ENCODE measurements around the gene PDX1. TPM values are rescaled to one million over a fixed set of nuclear protein-coding genes. Genes with fewer than 3 reads are reported as not detected.

Gene PDX1
- total RNA-seq, 4 donors from 2014 or later = not detected

DNA sequence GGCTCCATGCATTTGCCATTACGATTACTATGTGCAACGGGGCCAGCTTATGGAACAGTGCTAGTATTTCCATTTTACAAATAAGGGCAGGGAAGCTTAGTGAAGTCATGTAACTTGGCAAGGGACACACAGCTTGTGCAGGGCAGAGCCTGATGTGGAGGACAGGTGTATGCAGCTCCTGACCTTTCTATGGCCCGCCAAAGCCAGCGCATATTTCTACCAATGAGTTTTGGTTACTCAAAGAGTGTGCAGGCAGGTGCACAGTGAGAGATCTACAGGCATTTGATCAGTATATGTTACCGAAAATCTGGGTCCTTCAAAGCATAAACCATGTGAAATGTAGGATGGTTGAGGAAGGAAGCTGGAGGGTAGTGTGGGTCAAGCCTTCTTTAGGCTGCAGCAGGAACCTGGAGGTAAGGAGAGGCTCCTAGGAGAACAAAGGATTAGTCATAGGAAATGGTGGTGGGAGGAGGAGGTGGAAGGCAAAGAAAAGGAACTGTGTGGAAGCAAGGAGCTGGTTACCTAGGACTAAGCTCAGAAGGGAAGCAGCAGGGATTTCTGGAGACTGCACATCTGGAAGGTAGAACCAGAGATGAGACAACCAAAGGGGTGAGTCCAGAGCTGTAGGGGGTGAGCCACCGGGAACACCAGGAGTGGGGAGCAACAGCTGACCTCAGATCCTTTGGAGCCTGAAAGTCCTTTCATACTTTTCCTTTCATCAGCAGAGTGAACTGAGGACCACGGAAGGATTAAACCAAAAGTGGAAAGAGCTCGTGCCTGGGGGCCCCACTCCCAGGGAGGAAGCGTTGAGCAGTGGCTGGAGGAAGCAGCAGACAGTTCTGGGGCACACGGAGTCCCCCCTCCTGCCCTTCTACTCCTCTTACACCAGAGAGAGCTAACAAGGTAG, 4.2 kb upstream of the PDX1 start:
- TF ChIP-seq, protein P1, sequence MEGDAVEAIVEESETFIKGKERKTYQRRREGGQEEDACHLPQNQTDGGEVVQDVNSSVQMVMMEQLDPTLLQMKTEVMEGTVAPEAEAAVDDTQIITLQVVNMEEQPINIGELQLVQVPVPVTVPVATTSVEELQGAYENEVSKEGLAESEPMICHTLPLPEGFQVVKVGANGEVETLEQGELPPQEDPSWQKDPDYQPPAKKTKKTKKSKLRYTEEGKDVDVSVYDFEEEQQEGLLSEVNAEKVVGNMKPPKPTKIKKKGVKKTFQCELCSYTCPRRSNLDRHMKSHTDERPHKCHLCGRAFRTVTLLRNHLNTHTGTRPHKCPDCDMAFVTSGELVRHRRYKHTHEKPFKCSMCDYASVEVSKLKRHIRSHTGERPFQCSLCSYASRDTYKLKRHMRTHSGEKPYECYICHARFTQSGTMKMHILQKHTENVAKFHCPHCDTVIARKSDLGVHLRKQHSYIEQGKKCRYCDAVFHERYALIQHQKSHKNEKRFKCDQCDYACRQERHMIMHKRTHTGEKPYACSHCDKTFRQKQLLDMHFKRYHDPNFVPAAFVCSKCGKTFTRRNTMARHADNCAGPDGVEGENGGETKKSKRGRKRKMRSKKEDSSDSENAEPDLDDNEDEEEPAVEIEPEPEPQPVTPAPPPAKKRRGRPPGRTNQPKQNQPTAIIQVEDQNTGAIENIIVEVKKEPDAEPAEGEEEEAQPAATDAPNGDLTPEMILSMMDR (IDR thresholded peaks at IDR 0.05) = no peak
- no peak for TF ChIP-seq POLR2A (IDR thresholded peaks at IDR 0.05)
- no peak for DNase-seq
- Histone ChIP-seq H3K36me3 (no peaks in the 10 kb centered on the region), H3K4me3 (no peak overlapping the region), H3K9me3 (no peaks in the 10 kb centered on the region), H3K27ac (no peak overlapping the region), H3K27me3 (peaks cover 0 to 54% of the 10 kb centered on the region in 2 donors), H3K4me1 (peaks cover 0 to 24% (median 9%) of the 10 kb centered on the region in 4 donors)

DNA sequence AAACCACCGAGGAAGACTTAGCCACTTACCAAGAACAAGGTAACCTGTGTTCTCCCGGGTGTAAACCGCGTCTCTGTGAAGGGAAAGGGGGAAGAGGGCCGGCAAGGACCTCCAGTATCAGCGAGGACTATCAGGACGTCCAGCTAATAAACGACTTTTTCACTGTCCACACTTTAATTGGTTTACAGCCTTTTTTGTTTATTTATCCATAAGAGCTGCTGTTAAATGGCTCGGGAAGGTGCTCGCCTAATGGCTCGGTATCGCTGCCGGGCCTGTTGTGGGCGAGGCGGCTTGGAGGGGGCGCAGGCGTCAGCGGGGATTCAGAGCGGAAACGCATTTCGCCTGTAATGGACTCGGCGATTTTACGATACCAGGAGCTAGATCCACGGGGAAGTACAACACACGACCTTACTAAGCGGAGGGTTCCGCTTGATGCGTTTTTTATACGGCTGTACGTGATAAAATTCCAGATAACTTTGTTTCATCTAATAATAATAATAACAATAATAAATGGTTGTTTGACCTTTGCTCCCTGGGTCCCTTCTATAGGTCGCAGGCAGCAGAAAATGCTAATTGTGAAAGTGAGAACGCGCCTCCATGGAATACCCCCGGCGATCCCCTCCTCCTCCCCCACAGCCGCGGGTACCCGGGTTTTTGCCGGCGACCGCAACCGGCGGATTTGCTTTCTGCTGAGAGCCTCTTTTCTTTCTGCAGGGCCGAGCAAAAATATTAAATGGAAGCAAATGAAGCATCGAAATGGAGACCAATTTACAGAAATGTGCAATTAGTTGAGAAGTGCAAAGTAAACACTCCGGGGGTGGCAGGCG, 2.5 kb upstream of the PDX1 start:
- Histone ChIP-seq H3K27me3 (peaks cover 0 to 72% of the 10 kb centered on the region in 2 donors), H3K4me1 (peaks cover 0 to 40% (median 10%) of the 10 kb centered on the region in 4 donors), H3K36me3 (no peaks in the 10 kb centered on the region), H3K9me3 (no peaks in the 10 kb centered on the region), H3K27ac (no peak overlapping the region), H3K4me3 (peak overlapping the region in 2 of 4 donors; percentile 2 to 6)
- no peak for DNase-seq
- TF ChIP-seq, protein P1 (IDR thresholded peaks at IDR 0.05) = no peak
- TF ChIP-seq POLR2A (IDR thresholded peaks at IDR 0.05) = no peak

DNA sequence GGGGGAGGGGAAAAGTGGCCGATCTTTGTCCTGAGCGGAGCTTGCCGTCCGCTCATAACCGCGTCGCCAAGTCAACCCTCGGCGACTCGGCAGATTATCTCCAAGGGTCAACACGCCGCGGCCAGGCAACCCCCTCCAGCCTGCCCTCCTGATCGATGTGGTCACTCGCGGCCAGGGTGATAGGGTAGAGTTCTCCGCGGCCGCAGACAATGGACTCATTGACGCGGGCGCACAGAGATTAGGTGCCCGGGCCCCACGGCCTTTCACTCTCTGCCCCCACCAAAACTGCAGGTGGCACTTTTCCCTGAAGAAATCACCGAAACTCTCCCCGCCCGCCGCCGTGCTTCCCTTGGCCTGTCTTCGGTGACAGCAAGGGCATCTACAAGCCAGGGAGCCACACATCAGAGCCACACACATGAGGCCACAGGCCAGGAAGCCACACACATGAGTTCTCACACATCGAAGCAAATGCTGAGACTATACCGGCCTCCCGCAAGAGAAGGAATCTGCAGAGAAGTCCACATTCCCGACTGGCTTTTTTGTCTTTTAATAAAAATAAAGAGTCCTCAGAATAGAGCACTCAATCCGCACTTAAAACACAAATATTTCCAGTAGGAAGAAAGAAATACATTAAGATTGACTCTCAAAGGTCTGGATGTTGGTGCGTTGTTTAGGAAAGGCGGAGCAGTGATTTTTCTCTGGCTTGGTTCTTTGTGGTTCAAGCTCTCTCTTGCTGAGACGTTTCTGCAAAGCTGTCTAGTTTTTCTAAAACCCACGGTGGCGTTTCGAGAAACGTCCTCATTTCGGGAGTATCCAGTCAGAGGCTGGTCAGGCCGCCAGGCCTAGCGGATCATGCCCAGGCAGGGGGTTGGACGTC, 1.5 kb upstream of the PDX1 start:
- H3K36me3 ChIP-seq = no peaks in the 10 kb centered on the region
- H3K4me3 ChIP-seq = peak overlapping the region in 2 of 4 donors; percentile 2 to 6
- no peak for TF ChIP-seq POLR2A (IDR thresholded peaks at IDR 0.05)
- TF ChIP-seq, protein P1 (IDR thresholded peaks at IDR 0.05) = no peak
- H3K9me3 ChIP-seq = no peaks in the 10 kb centered on the region
- peaks cover 0 to 40% (median 10%) of the 10 kb centered on the region in 4 donors for H3K4me1 ChIP-seq
- no peak overlapping the region for H3K27ac ChIP-seq
- DNase-seq = no peak
- peaks cover 0 to 81% of the 10 kb centered on the region in 2 donors for H3K27me3 ChIP-seq

- Histone ChIP-seq H3K27ac (no peak overlapping the region), H3K27me3 (peaks cover 0 to 87% of the 10 kb centered on the region in 2 donors), H3K9me3 (no peaks in the 10 kb centered on the region), H3K4me1 (peaks cover 0 to 43% (median 10%) of the 10 kb centered on the region in 4 donors), H3K36me3 (no peaks in the 10 kb centered on the region), H3K4me3 (peak overlapping the region in 1 of 4 donors; percentile 55)
- TF ChIP-seq POLR2A (IDR thresholded peaks at IDR 0.05) = no peak
- TF ChIP-seq, protein P1 (IDR thresholded peaks at IDR 0.05) = no peak
- DNase-seq = no peak
These were observed 712 bp upstream of the PDX1 start for GRCh38 chr13:27918918-27919658.
